Pancreas (tissue), 10 donors: Measurements from ENCODE around the gene RFX3. TPM values are rescaled to one million over a fixed set of nuclear protein-coding genes. Genes with fewer than 3 reads are reported as not detected.

Experiments used
- ATAC-seq, 4 donors: fragments of 200-7000 bp; cut with Tn5 transposase; one replicate each; pipeline versions ENCODE4 v1.8.0 to v1.9.1; 2020; ENCODE audit warnings: mild to moderate bottlenecking in 4 of 4, moderate library complexity in 4 of 4
- DNase-seq, 6 donors: peaks; one replicate each; pipeline ENCODE4 v3.0.0-alpha.2; 2020
- FAIRE-seq: peaks from 2 replicates; lab custom pipeline; 2012; peaks lifted over from hg19 to GRCh38; lab: Jason Lieb, UNC
- H3K27ac ChIP-seq, 4 donors: fragments of 200-600 bp; sonication (generic); 1 replicate in 3 of 4; 2 replicates in 1 of 4; pipeline versions ENCODE4 v1.5.0 to v1.8.0; 2020
- H3K27me3 ChIP-seq, 4 donors: fragments of 200-600 bp; one replicate each; pipeline ENCODE4 v1.8.0; 2021
- H3K36me3 ChIP-seq, 3 donors: fragments of 200-600 bp; sonication (generic) in 1 of 3; one replicate each; pipeline versions ENCODE4 v1.5.0 to v1.8.0; 2020 to 2021
- H3K4me1 ChIP-seq, 3 donors: fragments of 200-600 bp; one replicate each; pipeline ENCODE4 v1.8.0; 2021
- H3K4me3 ChIP-seq, 4 donors: fragments of 200-600 bp; sonication (generic) in 2 of 4; one replicate each; pipeline versions ENCODE4 v1.5.0 to v1.8.0; 2020 to 2021
- H3K9me3 ChIP-seq, 4 donors: fragments of 200-600 bp; one replicate each; pipeline ENCODE4 v1.8.0; 2021
- CTCF ChIP-seq, 4 donors: fragments of 200-600 bp; sonication (generic) in 3 of 4; IDR thresholded peaks; one replicate each; pipeline versions ENCODE4 v1.5.0 to v1.8.0; 2021; ENCODE audit warnings: antibody characterized with exemption in 4 of 4
- WGBS, 2 donors: extraction: QIAGEN DNeasy Blood & Tissue Kit; methylation state at CpG; one replicate each; pipeline ENCODE4 v1.1.7; 2013; 5-methylcytosine and 5-hydroxymethylcytosine counted together
- intact Hi-C, 3 donors: fragments of 100-400 bp; cut with DNase I; formaldehyde crosslinking; loops; one replicate each; pipeline versions ENCODE4 v1.11.1 to v1.14.2; 2022
- polyA plus RNA-seq, 2 donors: library from polyadenylated mRNA; stranded (reverse); fragments of 200-250 nt; gene quantifications; one replicate each; pipeline ENCODE4 v1.2.3, GENCODE V29; 2013
- total RNA-seq, 6 donors: library from RNA; stranded (reverse); fragmentation: NEBNext Ultra II Directional in 4 of 6; extraction: Animal tissue kit (Norgen Biotek cat#: 25700) in 4 of 6; gene quantifications; one replicate each; pipeline versions ENCODE4 v1.2.1 to v1.2.4, GENCODE V29; 2021 to 2023
- donor health status: healthy with polysubstance abuse.
- donor health status: DM: no; HTN: no; CAD: no; lungs with moderate emphysema.
- donor health status: DM: no; HTN: no; CAD: no.
- donor health status: control.
- donor health status: control.
- donor health status: Bipolar disorder and iron deficiency.
- donor health status: DM: yes; HTN: yes; CAD: no.
- donor health status: DM: no; HTN: no; CAD: no.
- donor health status: DM: no; HTN: no; CAD: no.
- donor health status: DM: yes; HTN: yes; CAD: no.

Gene RFX3
- total and polyA plus RNA-seq, 8 donors, result 1.2 to 12.2 (median 5.0) TPM

GRCh38 chr9:3332802-3333201 lies 193.0 kb downstream of the RFX3 start:
- 73 to 87% methylated on average over 2 of the region's 2 CpGs for WGBS, 2 donors
- FAIRE-seq, result no peak
- no peak for ATAC-seq

GRCh38 chr9:3331801-3332200 lies 194.0 kb downstream of the RFX3 start:
- FAIRE-seq (peak; percentile 20), ATAC-seq (peak in 1 of 4 donors; percentile 77), DNase-seq (no peak)
- H3K27ac ChIP-seq, result no peak overlapping the region
- peak in 1 of 4 donors; percentile 21 for TF ChIP-seq CTCF (IDR thresholded peaks at IDR 0.05)
- intact Hi-C loops, result loop anchor here in 1 of 3 donors (10.0 kb wide), 1 partner anchor 113 kb away; no protein-coding TSS in a partner anchor
- no peaks in the 10 kb centered on the region for H3K36me3 ChIP-seq
- H3K4me3 ChIP-seq, result no peak overlapping the region
- 59 to 71% methylated on average over 2 of the region's 2 CpGs for WGBS, 2 donors
- no peaks in the 10 kb centered on the region for H3K4me1 ChIP-seq
- H3K9me3 ChIP-seq, result no peaks in the 10 kb centered on the region
- H3K27me3 ChIP-seq, result no peaks in the 10 kb centered on the region

More at GRCh38 chr9:3332802-3333201, 193.0 kb downstream of the RFX3 start:
- no peak for TF ChIP-seq CTCF (IDR thresholded peaks at IDR 0.05)
- intact Hi-C loops, result loop anchor here in 1 of 3 donors (10.0 kb wide), 1 partner anchor 112 kb away; no protein-coding TSS in a partner anchor
- H3K4me3 ChIP-seq, result no peak overlapping the region
- no peaks in the 10 kb centered on the region for H3K27me3 ChIP-seq
- H3K27ac ChIP-seq, result no peak overlapping the region
- no peaks in the 10 kb centered on the region for H3K36me3 ChIP-seq
- DNase-seq, result no peak
- peaks cover 0 to 4% (median 0%) of the 10 kb centered on the region in 3 donors for H3K4me1 ChIP-seq
- no peaks in the 10 kb centered on the region for H3K9me3 ChIP-seq

- DNase-seq (no peak), FAIRE-seq (no peak), ATAC-seq (no peak)
- no peaks in the 10 kb centered on the region for H3K36me3 ChIP-seq
- no peaks in the 10 kb centered on the region for H3K4me1 ChIP-seq
- no peaks in the 10 kb centered on the region for H3K9me3 ChIP-seq
- intact Hi-C loops, result loop anchor here in 1 of 3 donors (10.0 kb wide), 1 partner anchor 114 kb away; no protein-coding TSS in a partner anchor
- no peak for TF ChIP-seq CTCF (IDR thresholded peaks at IDR 0.05)
- no peak overlapping the region for H3K4me3 ChIP-seq
- H3K27me3 ChIP-seq, result no peaks in the 10 kb centered on the region
- H3K27ac ChIP-seq, result no peak overlapping the region
Measured at GRCh38 chr9:3330792-3331420, 194.9 kb downstream of the RFX3 start.

- DNase-seq (no peak), FAIRE-seq (no peak), ATAC-seq (no peak)
- Histone ChIP-seq H3K9me3 (no peaks in the 10 kb centered on the region), H3K27me3 (no peaks in the 10 kb centered on the region), H3K27ac (no peak overlapping the region), H3K4me3 (no peak overlapping the region), H3K36me3 (no peaks in the 10 kb centered on the region), H3K4me1 (no peaks in the 10 kb centered on the region)
- intact Hi-C loops, result no loop called here
- WGBS, 2 donors, result 44 to 46% methylated on average over 2 of the region's 2 CpGs
- TF ChIP-seq CTCF (IDR thresholded peaks at IDR 0.05), result no peak
Measured at GRCh38 chr9:3329361-3329760, 196.4 kb downstream of the RFX3 start.

GRCh38 chr9:3323714-3324113 lies 202.1 kb downstream of the RFX3 start:
- FAIRE-seq (no peak), ATAC-seq (no peak), DNase-seq (no peak)
- H3K27ac ChIP-seq, result no peak overlapping the region
- no peaks in the 10 kb centered on the region for H3K27me3 ChIP-seq
- intact Hi-C loops, result no loop called here
- WGBS, 2 donors, result 67 to 74% methylated on average over 2 of the region's 2 CpGs
- TF ChIP-seq CTCF (IDR thresholded peaks at IDR 0.05), result no peak
- H3K9me3 ChIP-seq, result no peaks in the 10 kb centered on the region
- H3K4me3 ChIP-seq, result no peak overlapping the region
- H3K4me1 ChIP-seq, result no peaks in the 10 kb centered on the region
- no peaks in the 10 kb centered on the region for H3K36me3 ChIP-seq
